D721Med (cell line): Measurements from ENCODE around the gene P4HA2.

Source experiments
- DNase-seq: peaks from one replicate; pipeline ENCODE4 v3.0.0; 2011; ENCODE audit warnings: low spot score; ENCODE audit not compliant: insufficient read length
- FAIRE-seq: peaks from 2 replicates; lab custom pipeline; 2011; peaks lifted over from hg19 to GRCh38; lab: Jason Lieb, UNC
- CTCF ChIP-seq: IDR thresholded peaks from 2 replicates; pipeline ENCODE4 v1.5.1; 2012; ENCODE audit warnings: mild to moderate bottlenecking, control low read depth; ENCODE audit not compliant: insufficient read depth; ENCODE audit errors: missing control alignments

The P4HA2 gene

GRCh38 chr5:132239776-132240175, 12.1 kb upstream of the P4HA2 start:
- TF ChIP-seq CTCF = no peak
- no peak for FAIRE-seq

GRCh38 chr5:132238901-132239500, 11.3 kb upstream of the P4HA2 start:
- no peak for TF ChIP-seq CTCF
- DNase-seq = no peak
- no peak for FAIRE-seq

More at GRCh38 chr5:132239776-132240175, 12.1 kb upstream of the P4HA2 start:
- DNase-seq = no peak

GRCh38 chr5:132238169-132238744, 10.6 kb upstream of the P4HA2 start:
- DNase-seq (no peak), FAIRE-seq (no peak)
- TF ChIP-seq CTCF = peak; percentile 68

- no peak for DNase-seq
- no peak for TF ChIP-seq CTCF
- no peak for FAIRE-seq
Measured at GRCh38 chr5:132237670-132238069, 10.0 kb upstream of the P4HA2 start.

GRCh38 chr5:132237141-132237540, 9.5 kb upstream of the P4HA2 start:
- FAIRE-seq (no peak), DNase-seq (no peak)
- no peak for TF ChIP-seq CTCF

GRCh38 chr5:132235340-132235739, 7.7 kb upstream of the P4HA2 start:
- FAIRE-seq (no peak), DNase-seq (no peak)
- no peak for TF ChIP-seq CTCF

- DNase-seq (no peak), FAIRE-seq (no peak)
- TF ChIP-seq CTCF = no peak
Measured at GRCh38 chr5:132234684-132235062, 7.0 kb upstream of the P4HA2 start.
